ELR (cell line): ENCODE results near the gene COL1A2.
A peak's percentile ranks its signal among the peaks of the same experiment; 100 is the strongest.

Experiments used
- DNase-seq: peaks from one replicate; pipeline ENCODE4 v3.0.0-alpha.2; 2015; ENCODE audit warnings: low read depth

COL1A2 gene

GRCh38 chr7:94436700-94437099 lies 42.0 kb downstream of the COL1A2 start:
- no peak for DNase-seq

GRCh38 chr7:94439893-94440381 lies 45.2 kb downstream of the COL1A2 start:
- DNase-seq, result no peak

GRCh38 chr7:94440451-94441039 lies 45.9 kb downstream of the COL1A2 start:
- no peak for DNase-seq

DNA sequence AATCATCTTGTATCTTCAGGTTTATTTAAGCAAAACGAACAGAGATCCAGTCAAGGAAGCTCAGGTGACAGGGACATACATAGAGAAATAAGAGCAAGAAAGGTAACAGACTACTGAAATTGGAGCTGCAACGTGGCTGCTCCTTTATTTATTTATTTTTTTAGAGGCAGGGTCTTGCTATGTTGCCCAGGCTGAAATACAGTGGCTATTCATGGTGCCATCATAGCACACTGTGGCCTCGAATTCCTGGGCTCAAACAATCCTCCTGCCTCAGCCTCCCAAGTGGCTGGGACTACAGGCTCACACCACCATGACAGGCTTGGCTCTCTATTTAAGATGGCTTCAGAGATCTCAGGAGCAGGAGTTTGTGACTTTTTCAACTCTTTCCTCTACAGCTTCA lies 46.4 kb downstream of the COL1A2 start:
- no peak for DNase-seq

DNA sequence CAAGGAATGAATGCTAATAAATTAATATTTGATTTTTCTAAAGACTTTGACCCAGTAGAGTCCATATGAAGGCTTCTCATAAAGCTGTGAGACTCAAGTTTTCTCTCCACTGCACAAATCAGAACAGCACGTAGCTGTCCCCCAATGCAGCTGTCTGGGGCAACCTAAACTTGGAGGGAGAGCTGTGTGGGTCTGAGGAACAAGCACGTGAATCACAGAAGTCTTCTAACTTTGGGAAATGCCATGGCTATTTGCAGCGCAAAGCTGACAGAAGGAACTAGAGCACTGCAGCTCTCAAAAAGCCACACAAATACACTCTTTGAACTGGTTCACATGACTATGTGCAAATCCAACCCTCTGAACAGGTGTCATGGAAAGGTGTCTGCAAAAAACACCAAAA lies 47.9 kb downstream of the COL1A2 start:
- DNase-seq, result no peak

DNA sequence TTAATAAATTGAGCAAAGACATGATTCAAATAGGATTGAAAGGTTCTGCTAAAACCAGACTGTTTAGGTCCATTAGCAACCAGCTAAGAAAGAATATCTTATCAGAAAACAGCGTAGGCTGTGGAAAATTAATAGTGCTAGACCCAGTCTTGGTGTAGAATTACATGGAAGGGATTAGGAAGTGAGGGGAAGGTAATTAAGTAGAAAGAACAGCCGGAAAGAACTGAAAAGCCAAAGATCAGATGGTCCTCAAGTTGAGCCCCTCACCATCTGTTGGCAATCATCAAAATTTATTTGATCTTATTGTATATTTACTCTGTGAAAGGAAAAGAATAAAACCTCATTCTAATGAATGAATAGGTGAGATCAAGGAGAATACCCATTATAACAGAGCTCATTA lies 50.1 kb downstream of the COL1A2 start:
- no peak for DNase-seq

DNA sequence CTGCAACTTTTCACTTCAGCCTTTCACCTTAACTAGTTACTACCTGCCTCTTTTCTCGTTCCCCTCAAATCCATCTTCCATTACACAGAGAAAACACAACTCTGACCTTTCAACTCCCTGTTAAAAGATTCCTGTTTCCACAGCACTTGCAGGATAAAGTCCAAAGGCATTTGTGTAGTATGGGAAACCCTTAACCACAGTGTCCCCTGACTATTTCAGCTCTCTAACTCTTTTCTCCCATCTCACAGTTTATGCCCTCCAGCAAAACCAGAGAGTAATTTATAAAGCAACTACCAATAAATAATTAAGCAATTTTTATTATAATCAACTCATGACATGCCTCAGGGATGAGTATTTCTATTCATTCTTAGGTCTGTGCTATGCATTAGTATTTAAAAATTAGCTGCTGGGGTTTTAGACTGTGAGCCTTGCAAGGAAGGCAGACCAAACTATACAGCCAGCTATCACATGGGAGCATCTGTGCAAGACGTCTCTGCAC lies 51.0 kb downstream of the COL1A2 start:
- no peak for DNase-seq

DNA sequence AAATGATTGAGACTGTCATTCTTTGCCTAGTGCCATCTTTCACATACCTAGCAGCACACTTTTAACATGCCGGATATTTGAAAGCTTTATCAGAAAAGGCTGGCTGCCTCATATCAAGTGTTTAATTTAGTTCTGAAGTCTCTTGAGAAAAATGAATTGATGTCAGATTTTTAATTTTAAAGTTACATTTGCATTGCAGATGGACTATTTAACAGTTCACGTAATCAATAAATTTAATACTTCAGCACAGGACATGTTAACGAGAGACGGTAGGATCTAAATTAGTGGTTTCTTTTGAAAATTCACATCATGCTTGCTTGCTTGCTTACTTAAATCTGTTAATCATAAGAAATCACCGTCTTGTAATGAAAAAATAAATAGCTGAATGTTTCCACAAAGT lies 51.6 kb downstream of the COL1A2 start:
- no peak for DNase-seq

DNA sequence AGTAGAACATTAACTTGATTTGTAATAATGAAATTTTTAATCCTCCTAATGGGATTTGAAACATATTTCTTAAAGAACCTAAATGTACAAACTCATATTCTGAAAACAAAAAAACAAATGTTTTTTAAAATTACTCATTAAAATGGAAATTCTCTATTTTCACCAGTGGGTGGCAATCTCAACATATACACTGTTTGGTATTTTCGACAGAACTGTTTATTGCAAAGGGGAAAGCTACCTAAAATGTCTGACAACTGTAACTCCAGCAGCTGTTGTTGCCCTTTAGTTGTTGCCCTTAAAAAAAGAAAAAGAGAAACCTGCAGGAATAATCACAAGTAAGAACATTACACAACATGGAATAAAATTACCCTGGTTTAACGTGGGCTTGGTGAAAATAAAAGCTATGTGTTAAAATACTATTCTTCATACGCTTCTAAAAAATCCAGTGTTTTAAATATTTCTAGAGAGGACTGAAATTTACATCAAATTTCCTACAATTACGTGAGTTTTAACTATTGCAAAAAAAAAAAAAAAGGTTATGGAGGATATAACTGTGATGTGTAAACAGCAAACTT lies 54.5 kb downstream of the COL1A2 start:
- DNase-seq, result peak; percentile 64

- no peak for DNase-seq
Observed at GRCh38 chr7:94450044-94450697, 55.5 kb downstream of the COL1A2 start.

GRCh38 chr7:94451187-94451586 lies 56.5 kb downstream of the COL1A2 start:
- DNase-seq, result no peak

GRCh38 chr7:94452239-94452638 lies 57.5 kb downstream of the COL1A2 start:
- no peak for DNase-seq

GRCh38 chr7:94453898-94454297 lies 59.2 kb downstream of the COL1A2 start:
- no peak for DNase-seq

GRCh38 chr7:94458041-94458440 lies 63.3 kb downstream of the COL1A2 start:
- no peak for DNase-seq

DNA sequence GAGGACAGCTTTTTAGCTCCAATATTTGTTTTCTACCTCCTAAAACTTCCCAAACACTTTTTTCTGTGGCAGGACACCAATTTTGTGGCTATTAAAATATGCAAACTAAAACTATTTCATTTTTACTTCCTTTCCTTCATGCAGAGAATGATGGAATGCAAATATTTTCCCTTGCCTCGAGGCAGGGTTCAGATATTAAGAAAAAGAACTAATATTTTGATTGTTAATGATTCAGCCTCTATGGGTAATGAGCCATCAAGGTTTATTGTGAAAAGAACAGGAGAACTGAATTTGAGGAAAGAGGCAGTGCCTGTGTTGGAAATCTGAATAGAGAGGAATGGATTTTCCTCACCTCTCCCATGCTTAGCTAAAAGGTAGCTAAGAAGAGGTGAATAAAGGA lies 71.8 kb downstream of the COL1A2 start:
- DNase-seq, result no peak

GRCh38 chr7:94471604-94472003 lies 76.9 kb downstream of the COL1A2 start:
- DNase-seq, result no peak

DNA sequence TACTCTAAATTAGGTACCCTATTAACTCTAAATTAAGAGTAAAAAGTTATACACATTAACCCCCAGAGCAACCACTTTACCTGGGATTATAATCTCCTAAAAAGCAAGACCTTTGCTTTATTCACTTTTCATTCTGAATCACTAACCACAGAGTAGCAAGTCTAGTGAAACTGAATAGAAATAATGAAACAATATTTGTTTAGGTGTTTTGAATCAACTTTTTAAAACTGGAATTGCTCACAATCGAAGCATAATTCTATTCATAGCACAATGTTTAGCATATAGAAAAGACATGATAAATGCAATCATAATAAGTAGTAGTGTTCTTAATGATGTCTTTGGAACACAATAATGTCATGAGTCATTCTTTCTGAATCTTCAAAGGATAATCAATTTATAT lies 77.9 kb downstream of the COL1A2 start:
- no peak for DNase-seq

DNA sequence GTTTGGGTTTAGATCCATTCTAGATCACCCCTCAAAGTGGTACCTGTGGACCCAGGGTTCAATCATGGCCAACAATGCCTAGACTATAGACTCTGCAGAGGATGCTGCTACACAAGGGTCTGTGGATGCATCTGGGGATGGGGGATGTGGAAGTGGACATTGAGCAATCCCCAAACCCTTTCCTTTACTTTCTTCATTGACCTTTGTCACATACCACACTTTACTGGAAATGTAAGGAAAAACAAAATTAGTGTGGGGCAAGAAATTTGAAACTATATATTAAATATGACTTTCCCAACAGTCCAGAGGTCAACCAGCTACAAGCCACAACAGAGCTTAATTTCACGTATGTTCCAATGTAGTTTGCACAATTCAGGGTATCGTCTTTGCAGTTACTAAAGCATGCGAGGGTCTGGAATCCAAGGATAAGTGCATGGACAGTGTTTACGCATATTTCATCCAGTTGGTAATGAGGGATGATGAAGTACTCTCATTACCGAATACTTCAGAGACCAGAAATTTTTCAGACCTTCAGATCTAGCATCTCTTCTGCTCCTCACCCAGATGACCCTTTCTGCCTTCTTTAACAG lies 81.7 kb downstream of the COL1A2 start:
- DNase-seq, result no peak

GRCh38 chr7:94477878-94478277 lies 83.2 kb downstream of the COL1A2 start:
- DNase-seq, result no peak

GRCh38 chr7:94478648-94479214 lies 84.0 kb downstream of the COL1A2 start:
- DNase-seq, result no peak
